Mucosa of gallbladder (tissue), 1 donor: ENCODE results near the gene C16orf74. TPM values are rescaled to one million over a fixed set of nuclear protein-coding genes. Genes with fewer than 3 reads are reported as not detected.
A peak's percentile ranks its signal among the peaks of the same experiment; 100 is the strongest.

ENCODE experiments used
- DNase-seq: peaks from one replicate; pipeline ENCODE4 v3.0.0-alpha.2; 2020; ENCODE audit warnings: low spot score
- total RNA-seq: library from RNA; stranded (reverse); gene quantifications from one replicate; pipeline ENCODE4 v1.2.1, GENCODE V29; 2021
- donor health status: DM: no; HTN: no; CAD: no.

The C16orf74 gene
- total RNA-seq, 1 donor from 2014 or later, result 0.83 TPM

DNA sequence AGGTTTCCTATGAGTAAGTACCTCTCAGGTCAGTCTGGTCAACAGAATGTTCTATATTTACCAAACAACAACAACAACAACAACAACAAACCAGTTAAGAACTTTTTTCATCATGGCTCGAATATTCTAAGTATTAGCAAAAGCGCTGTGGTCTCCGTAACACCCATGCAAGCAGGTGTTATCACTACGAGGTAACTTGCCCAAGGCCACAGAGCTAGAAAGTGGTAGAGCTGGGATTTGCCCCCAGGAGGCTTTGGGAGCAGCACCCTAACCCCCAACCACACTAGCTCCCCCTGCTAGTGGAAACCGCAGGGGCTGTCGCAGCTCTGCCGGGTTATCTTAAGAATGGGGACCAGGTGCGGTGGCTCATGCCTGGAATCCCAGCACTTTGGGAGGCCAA lies 23.9 kb upstream of the C16orf74 start:
- DNase-seq, result no peak

DNA sequence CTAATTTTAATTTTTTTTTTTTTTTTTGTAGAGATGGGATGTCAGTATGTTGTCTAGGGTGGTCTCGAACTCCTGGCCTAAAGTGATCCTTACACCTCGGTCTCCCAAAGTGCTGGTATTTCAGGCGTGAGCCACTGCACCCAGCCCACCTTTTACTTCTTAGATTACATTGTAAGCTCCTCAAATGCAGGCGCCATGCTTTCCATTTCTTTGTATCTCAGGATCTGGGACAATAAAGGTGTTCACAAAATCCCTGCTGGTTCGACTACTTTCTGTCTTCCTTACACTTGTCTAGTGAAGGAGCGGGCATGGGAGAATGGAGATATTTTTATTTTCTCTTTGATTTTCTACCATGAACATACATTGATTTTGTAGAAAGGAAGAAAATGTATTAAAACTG lies 23.2 kb upstream of the C16orf74 start:
- no peak for DNase-seq

DNA sequence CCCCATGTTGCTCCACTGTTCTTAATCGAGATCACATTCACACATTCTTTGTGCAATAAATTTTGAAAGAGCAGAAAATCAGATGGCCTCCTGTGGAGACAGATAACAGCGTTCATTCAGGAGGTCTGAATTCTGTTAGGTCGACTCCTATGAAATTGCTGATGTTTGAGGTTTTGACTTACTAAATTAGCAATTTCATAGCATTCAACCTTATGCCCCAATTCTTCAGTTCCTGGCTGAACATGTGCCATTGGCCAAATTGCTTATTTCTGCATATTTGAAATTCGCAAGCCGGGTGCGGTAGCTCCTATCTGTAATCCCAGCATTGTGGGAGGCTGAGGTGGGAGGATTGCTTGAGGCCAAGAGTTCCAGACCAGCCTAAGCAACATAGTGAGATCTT lies 22.1 kb upstream of the C16orf74 start:
- no peak for DNase-seq

DNA sequence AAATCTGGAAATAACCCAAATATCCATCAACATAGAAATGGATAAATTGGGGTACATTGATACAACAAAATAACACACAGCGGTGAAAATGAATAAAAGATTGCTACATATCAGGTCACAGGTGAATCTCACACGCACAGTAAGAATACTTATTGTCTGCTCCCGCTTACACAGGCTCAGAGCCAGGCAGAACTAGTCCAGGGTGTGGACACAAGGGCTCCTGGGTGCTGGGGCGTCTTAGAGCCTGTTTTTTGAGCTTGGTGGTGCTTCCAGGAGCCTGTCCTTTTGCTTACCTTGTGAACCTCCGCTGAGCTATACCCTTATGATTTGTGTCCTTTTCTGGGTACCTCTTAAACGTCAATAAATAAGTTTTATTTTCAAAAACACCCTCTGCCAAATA lies 19.8 kb upstream of the C16orf74 start:
- no peak for DNase-seq

DNA sequence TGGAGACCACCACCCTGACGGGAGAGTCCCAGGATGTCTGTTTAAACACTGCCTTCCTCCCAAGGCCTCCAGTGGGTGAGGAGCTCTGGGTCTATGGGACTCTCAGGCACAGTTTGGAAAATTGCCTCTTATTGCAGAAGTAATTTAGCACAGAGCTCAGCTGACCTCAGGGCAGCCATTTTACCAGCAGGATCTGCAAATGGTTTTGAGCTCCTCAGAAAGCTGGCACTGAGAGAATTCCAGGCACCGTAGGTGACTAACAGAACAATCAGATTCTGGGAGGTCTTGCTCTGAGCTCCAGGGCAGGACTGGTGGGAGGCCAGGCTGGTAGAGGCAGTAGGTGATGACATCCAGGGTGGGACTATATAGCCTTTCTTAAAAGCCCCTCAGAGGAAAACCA lies 17.3 kb upstream of the C16orf74 start:
- DNase-seq, result no peak

DNA sequence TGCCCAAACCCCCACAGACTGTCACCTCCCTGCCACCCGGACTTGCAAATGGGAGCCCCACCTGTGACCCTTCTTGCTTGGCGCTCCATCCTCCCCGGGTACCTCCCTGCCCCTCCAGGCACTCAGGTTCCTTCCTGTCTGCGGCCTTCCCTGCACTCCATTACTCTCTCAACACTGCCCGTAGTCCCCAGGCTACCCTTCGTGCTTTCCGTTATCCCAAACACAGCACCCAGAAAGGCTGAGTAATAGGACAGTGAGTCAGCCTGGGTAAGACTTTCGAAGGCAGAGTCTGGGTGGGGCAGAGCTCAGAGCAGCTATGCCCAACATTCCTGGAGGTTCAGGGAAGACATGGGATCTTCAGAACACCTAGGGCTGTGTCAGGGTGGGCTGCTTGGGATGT lies 16.6 kb upstream of the C16orf74 start:
- no peak for DNase-seq

DNA sequence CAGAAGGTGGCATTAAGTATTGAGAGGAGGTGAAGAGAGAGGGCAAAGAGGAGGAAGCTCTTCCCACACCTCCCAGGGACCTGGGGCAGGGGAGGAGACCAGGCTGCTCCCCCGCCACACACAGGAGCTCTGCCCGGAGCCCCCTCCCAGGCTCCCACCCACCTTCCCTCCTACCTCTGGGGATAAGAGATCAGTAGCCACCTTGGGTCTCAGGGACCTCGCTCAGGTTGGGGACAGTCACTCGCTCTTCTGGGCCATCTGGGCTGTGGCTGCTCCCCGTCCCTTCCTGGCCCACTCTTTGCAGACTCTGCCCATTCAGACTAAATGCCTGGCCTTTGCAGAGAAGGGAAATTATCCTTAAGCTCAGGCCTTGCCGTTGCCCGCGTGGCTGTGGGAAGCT lies 14.9 kb upstream of the C16orf74 start:
- no peak for DNase-seq

DNA sequence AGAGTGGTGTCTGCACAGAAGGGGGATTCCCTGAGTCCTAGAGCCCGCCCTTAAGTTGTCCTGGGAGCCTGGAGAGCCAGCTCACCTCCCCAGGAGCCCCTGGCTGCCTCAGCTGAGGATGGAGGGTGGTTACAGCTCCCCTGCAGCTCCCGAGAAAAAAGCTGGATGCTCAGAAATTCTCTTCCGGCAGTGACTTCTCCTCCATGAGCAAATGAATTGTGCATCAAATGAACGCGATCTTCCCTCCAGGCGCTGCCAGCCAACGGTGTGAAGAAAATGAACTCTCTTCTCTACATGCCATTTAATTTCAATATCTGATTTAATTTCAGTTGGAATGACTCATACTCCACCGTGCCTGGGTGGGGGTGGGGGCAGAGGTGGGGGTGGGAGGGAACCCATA lies 14.3 kb upstream of the C16orf74 start:
- no peak for DNase-seq

DNA sequence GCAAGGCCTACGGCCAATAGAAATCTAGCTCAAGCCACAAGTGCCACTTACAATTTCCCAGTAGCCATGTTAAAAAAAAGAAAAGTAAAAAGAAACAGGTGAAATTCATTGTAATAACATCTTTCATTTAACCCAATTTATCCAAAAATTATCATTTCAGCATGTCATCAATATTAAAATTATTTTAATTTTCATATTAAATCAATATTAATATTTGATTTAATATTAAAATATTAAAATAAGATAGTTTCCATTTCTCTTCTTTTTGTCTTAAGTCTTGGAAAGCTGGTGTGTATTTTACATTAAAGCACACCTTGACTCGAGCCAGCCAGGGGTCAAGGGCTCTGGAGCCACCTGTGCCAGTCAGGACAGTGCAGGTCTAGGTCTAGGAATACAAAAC lies 12.7 kb upstream of the C16orf74 start:
- no peak for DNase-seq

DNA sequence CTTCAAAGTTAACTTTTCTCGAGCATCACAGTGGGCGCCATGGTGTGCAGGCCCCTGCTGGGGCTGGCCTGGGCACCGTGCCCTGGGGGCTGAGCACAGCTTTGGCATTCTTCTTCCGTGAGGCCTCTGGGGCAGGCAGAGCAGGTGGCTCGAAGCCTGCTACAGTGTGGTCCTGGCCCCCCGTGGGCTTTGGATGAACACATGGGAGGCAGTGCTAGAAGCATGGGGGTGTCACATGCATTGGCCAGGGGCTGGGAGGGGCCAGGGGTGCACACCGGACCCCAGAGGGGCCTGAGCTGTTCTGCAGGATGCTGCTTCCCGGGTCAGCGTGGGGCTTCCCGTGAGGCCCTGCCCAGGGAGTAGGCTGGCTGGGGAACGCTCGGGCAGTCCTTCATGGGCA lies 12.1 kb upstream of the C16orf74 start:
- no peak for DNase-seq

DNA sequence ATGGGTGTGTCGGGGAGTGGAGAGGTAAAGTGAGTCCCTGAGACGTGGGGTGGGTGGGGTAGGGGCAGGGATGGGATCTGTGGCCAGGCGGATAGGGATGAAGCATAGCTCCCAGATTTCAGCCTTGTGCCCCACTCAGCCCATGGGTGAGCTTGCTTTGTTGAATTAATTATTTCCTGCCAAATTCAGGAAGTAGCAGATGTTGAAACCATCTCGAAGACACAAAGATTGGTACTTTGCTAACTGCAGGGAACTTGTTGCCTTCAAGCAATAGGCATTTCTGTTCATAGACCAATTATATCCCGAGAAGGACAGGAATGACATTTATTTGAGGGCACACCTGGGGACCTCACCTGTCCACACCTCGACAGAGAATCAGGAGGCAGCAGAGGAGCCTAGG lies 11.0 kb upstream of the C16orf74 start:
- DNase-seq, result no peak

DNA sequence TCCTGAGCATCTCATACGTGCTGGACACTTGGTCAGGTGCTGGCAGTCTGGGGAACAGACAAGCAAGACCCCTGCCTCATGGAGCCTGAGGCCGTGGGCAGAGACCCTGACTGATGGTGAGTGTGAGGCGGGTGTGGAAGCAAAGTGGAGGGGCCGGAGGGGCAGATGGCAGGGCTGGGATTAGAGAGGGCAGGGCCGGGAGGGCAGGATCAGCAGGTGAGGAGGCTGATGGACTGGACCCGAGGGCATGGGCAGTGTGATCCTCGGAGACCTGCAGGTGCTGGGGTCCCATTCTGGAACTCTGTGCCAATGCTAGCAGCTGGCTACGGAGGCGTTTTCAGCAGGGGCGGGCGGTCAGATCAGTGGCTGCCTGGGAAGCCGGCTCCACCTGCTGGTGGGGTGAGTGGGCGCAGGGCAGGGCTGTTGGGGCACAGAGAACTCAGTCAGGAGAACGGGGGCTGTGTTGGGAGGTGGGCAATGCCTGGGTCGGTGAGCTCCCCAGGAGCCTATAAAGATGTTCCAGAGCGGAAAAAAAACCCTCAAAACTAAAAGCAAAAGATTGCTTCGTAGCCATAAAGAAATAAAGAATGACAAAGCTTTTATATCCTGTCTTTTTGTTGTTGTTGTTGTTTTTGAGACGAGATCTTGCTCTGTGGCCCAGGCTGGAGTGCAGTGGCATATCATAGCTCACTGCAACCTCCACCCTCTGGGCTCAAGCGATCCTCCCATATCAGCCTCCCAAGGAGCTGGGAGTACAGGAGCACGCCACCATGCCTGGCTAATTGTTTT lies 8.9 kb upstream of the C16orf74 start:
- no peak for DNase-seq

DNA sequence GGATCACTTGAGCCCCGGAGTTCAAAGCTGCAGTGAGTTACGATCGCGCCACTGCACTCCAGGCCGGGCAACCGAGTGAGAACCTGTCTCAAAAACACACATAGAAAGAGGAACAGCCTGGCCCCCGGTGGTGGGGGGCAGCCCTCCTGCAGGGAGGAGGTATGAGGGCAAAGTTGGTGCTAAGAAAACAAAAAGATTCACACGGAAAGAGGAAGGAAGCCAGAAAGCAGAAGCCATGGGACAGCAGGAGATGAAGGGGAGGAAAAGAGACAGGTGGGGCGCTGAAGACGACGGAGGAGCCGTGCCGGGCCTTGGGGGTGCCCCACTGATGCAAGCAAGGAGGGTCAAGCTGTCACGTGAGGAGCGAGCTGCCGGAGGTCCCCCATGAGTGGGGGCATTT lies 8.2 kb upstream of the C16orf74 start:
- DNase-seq, result no peak

DNA sequence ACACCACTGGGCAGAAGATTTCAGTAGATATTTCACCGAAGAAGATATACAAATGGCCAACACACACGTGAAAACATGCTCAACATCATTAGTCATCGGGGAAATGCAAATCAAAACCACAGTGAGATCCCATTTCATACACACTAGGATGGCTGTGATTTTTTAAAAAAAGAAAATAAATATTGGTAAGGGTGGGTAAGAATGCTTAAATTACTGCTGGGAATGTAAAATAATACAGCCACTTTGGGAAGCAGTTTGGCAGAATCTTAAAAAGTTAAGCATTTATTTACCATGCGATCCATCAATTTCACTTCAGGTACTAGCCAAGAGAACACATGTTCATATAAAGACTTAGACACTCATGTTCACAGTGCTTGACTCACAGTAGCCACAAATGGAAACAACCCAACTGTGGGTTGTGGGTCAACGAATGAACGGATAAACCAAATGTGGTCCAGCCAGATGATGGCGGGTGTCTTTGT lies 6.5 kb upstream of the C16orf74 start:
- DNase-seq, result no peak

DNA sequence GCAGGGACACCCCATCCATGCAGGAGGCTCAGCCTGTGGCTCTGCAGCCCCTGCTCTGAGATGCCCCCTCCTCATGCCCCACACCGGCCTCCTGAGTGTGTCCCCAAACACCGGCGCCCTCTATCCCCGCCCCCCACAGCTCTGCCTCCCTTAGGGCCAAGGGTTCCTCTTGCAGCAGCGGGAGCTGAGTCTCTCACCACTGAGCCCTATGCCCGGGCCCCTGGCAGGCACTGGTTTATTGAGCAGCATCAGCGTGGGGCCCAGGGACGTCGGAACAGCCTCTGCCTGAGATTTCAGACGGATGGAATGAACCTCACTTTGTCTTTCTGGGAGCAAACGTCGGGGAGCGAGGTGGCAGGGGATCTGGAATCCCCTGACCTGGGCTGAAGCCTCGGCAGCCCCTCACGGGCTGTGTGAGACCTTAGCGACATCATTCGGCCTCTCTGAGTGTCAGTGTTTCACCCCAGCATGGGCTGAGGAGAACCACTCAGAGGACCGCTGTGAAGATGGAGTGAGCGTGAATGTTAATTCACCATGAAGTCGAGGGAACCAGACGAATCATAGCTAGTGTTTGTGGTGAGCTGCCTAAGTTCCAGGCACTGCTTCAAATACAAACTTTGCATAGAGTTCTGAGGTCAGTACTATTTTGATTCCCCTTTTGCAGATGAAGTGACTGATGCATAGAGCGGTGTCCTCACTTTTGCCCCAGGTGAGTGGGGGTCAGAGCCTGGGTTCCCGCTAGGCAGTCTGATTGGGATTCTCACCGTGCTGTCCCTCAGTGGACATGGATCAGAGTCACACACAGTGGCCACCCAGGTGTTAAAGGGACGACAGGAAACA lies 5.3 kb upstream of the C16orf74 start:
- DNase-seq, result no peak

DNA sequence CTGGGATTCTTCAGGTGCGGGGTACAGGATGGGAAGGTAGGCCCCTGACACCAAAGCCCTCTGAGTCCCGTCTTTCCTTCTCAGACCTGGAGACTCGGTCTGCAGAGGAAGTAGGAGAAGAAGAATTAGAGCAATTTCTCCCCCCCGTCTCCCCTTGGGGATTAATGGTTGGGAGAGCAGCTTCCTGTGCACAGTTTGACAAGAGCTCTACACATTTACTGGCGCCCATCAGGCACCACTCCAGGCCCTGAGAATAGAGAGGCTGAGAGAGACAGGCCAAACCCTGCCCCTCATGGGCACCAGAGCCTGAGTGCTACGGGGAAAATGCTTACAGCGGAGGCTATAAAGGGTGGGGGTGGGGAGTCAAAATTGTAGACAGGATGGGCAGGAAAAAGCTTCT lies 3.5 kb upstream of the C16orf74 start:
- DNase-seq, result no peak

DNA sequence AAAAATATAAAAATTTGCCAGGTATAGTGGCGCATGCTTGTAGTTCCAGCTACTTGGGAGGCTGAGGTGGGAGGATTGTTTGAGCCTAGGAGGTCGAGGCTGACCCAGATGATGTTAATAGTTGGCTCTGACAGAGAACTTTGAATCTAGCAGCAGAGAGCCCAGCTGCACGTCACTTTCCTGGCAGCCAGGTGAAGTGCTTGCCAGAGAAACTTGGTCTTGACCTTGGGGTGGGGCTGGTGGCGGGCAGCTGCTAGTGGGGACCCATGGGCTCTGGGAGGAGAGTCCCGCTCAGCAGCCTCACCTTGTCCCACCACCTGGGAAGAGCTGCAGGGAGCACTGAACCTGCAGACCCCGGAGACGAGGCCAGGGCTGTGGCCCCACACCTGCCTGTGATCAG lies 3.1 kb upstream of the C16orf74 start:
- no peak for DNase-seq

DNA sequence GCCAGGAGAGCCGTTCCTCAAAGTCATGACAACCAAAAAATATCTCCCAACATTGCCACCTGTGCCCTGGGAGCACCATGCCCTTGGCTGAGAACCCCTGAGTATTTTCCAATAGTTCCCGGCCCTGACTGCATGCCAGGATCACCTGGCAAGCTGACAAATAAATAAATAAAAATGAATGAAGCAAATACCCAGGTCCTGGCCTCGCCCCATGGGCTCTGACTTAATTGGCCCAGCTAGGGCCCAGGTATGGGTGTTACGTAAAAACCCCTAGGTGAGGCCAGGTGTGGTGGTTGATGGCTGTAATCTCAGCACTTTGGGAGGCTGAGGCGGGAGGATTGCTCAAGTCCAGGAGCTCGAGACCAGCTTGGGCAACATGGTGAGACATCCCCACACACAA lies 2.7 kb upstream of the C16orf74 start:
- peak; percentile 13 for DNase-seq

DNA sequence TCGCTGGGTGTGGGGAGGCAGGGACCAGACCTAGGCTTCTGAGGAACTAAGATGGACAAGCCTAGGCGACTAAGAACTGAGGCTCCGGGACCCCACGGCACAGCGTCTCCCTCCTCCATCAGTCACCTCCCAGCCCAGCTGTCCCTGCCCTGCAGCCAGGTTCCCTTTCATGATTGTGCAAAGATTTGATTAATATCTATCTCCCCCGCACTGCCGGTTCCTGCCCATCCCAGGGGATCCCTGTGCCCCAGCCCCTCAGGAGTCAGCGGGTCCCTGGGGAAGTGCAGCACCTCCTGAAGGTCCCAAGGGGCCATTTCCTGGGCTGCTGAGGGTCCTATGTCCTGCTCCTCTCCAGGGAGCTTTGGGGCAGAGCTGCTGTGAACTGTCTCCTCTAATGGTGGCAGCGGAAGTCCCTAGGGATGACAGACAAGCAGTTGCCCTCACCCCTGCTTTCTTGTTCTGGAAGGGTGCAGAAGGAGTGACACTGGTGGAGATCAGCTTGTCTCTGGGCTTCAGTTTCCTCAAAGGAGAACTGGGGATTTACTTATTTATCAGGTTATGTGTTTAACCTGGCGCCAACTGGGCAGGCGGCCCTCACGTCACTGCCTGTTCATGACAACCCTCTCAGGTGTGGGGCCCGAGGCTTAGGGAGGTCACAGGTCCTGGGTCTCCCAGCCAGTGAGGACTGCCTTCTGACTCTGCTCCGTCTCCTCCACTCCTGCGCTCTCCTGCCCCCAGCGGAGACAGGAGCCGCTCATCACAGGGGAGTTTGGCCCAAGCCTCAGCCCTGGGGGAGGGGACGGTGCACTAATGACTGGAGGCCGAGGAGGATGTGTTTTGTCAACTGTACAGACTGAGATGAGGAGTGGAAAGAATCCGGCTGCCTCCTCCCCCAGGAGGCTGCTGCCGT lies 1.9 kb upstream of the C16orf74 start:
- DNase-seq, result peak; percentile 28

DNA sequence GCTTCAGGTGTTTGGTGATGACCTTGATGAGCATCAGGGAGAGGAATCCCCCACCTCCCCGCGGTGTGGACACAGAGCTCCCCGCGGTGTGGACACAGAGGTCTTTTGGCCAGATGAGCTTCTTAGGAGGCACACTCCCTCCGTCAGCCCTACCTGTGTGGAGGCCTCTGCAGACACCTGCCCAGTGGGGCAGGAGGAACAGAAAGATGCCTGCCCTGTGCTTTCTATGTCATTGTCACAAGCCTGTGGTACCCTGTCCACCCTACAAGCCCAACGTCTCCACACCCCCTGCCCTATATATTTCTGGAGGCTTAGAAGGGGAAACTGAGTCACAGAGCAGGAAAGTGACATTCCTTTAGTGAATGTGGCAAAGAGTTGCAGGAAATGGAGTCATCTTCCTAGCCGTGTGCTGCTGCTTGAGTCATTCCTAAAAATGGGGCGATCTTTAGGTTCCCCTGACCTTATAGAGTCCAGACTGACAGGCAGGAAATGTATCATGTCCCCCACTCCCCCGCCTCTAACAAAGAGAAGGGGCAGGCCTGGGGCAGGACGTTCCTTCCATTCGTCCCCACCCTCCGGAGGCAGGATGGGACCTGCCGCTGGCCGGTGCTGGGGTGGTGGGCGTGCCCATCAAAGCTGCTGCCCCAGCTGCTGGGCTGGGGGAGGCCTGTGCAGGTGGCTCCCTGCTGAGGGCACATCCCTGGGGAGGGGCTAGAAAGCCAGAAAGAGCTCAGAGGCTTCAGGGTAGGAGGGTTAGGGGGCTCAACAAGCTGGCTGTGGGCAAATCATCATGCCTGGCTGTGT lies 1.0 kb upstream of the C16orf74 start:
- no peak for DNase-seq

DNA sequence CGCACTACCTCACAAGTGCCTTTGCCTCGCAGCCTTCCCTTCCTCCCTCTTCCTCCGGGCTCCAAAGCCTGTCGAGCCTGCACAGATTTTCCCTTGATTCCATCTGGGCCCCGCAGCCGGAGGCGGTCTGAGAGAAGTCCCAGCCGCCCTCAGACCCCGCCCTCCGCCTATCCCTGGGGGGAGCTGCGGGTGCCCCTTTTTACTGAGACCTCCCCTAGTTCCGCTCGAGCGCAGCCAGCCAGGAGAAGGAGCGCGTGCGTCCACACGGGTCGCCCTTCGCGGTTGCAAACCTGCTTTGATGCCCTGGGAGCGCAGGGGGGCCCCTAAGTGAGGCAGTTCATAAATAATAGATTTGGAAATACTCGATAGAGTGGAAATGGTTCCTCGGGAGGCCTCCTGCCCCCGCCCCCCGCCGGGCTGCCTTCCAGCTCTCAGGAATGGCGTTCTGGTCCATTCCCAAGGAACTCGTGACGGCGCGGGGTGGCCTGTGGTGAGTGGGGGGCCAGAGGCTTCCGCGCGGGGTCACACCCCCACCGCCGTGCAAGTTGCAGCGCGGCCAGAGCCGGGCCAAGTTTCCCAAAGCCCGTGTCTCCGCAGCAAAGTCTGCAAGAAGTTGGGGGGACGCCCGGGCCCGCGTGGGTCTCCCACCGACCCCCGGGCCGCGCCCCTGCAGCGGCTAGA lies 610 bp downstream of the C16orf74 start:
- DNase-seq, result no peak
